Karpas-422 (cell line): ENCODE measurements around the gene TSPO. TPM values are rescaled to one million over a fixed set of nuclear protein-coding genes. Genes with fewer than 3 reads are reported as not detected.

Experiments used
- DNase-seq: peaks from one replicate; pipeline ENCODE4 v3.0.0-alpha.2; 2015
- H2AFZ ChIP-seq: fragments of 200-600 bp; sonication (generic); 2 replicates; pipeline ENCODE4 v1.6.1; 2014; ENCODE audit warnings: antibody characterized with exemption, low read length, mixed read lengths
- H3K27ac ChIP-seq: fragments of 200-600 bp; sonication (generic); 2 replicates; pipeline ENCODE4 v1.5.1; 2014; ENCODE audit warnings: mild to moderate bottlenecking, low read length, moderate library complexity
- H3K27me3 ChIP-seq: fragments of 200-600 bp; sonication (generic); 2 replicates; pipeline ENCODE4 v1.6.1; 2014; ENCODE audit warnings: low read length, mixed read lengths
- H3K36me3 ChIP-seq: fragments of 200-600 bp; sonication (generic); 2 replicates; pipeline ENCODE4 v1.6.1; 2014; ENCODE audit warnings: low read length, mixed read lengths; ENCODE audit not compliant: insufficient read depth
- H3K4me1 ChIP-seq: fragments of 200-600 bp; sonication (generic); 2 replicates; pipeline ENCODE4 v1.6.1; 2014; ENCODE audit warnings: mild to moderate bottlenecking, low read length, mixed read lengths
- H3K4me2 ChIP-seq: fragments of 200-600 bp; sonication (generic); 2 replicates; pipeline ENCODE4 v1.6.1; 2014; ENCODE audit warnings: low read length, low read depth, mild to moderate bottlenecking; ENCODE audit not compliant: poor library complexity, severe bottlenecking
- H3K4me3 ChIP-seq: fragments of 200-600 bp; sonication (generic); 2 replicates; pipeline ENCODE4 v1.5.1; 2014; ENCODE audit warnings: mild to moderate bottlenecking, antibody characterized with exemption, low read length, mixed read lengths
- H3K79me2 ChIP-seq: fragments of 200-600 bp; sonication (generic); 2 replicates; pipeline ENCODE4 v1.6.1; 2014; ENCODE audit warnings: mild to moderate bottlenecking, low read length, mixed read lengths
- H3K9ac ChIP-seq: fragments of 200-600 bp; sonication (generic); 2 replicates; pipeline ENCODE4 v1.6.0; 2014; ENCODE audit warnings: low read length
- H3K9me2 ChIP-seq: fragments of 200-600 bp; sonication (generic), shearing (Covaris generic); replicated peaks from 2 replicates; pipeline ENCODE4 v1.6.0; 2014; ENCODE audit warnings: mild to moderate bottlenecking, low read length, moderate library complexity; ENCODE audit not compliant: insufficient read depth
- H3K9me3 ChIP-seq: fragments of 300-700, 200-600 bp; sonication (generic); 2 replicates; pipeline ENCODE4 v1.6.1; 2014; ENCODE audit warnings: low read length, mixed read lengths
- H4K20me1 ChIP-seq: fragments of 200-600 bp; sonication (generic); 2 replicates; pipeline ENCODE4 v1.6.1; 2014; ENCODE audit warnings: mild to moderate bottlenecking, antibody characterized with exemption, low read length, low read depth; ENCODE audit not compliant: insufficient read depth
- total RNA-seq: library from RNA; depleted of rRNA; stranded (reverse); fragments of >200 nt; shearing (Covaris generic); gene quantifications from 2 replicates; pipeline ENCODE4 v1.2.3, GENCODE V29; 2014; ENCODE audit warnings: low replicate concordance

Gene TSPO
- total RNA-seq, 1 experiment from 2014 or later, result 3.8 TPM

- no peaks in the 10 kb centered on the region for H3K27me3 ChIP-seq
- H3K27ac ChIP-seq, result no peak overlapping the region
- H3K4me2 ChIP-seq, result no peak overlapping the region
- no peaks in the 10 kb centered on the region for H3K9me2 ChIP-seq
- peaks cover 27% of the 10 kb centered on the region for H3K4me1 ChIP-seq
- no peak overlapping the region for H3K9ac ChIP-seq
- H4K20me1 ChIP-seq, result no peaks in the 10 kb centered on the region
- DNase-seq, result no peak
- no peak overlapping the region for H2AFZ ChIP-seq
- no peaks in the 10 kb centered on the region for H3K36me3 ChIP-seq
- H3K9me3 ChIP-seq, result no peaks in the 10 kb centered on the region
- H3K79me2 ChIP-seq, result no peaks in the 10 kb centered on the region
- no peak overlapping the region for H3K4me3 ChIP-seq
Measured at GRCh38 chr22:43113526-43114251, 37.7 kb upstream of the TSPO start.

DNA sequence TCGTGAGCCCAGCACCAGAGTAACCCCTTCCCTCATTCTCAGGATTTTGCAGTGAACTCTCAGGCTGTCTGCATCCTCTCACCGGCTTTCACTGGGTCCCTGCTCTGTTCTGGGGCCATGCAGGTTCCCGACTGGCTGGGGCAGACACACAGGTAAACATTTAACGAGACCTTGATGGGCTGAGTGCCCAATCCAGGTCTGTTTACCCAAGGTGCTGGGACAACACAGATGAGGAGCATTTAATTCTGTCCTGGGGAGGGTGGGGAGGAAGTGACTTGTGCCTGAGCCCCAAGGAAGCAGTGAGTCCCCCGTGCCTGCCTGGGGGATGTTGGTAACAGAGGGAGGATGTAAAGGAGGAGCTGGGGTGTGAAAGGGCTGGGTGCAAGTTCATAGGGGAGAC lies 36.4 kb upstream of the TSPO start:
- H3K79me2 ChIP-seq, result no peaks in the 10 kb centered on the region
- DNase-seq, result no peak
- H4K20me1 ChIP-seq, result no peaks in the 10 kb centered on the region
- no peak overlapping the region for H2AFZ ChIP-seq
- no peaks in the 10 kb centered on the region for H3K9me3 ChIP-seq
- H3K27ac ChIP-seq, result no peak overlapping the region
- H3K27me3 ChIP-seq, result no peaks in the 10 kb centered on the region
- no peak overlapping the region for H3K4me2 ChIP-seq
- no peak overlapping the region for H3K4me3 ChIP-seq
- no peak overlapping the region for H3K9ac ChIP-seq
- no peaks in the 10 kb centered on the region for H3K9me2 ChIP-seq
- H3K4me1 ChIP-seq, result peaks cover 35% of the 10 kb centered on the region
- H3K36me3 ChIP-seq, result no peaks in the 10 kb centered on the region

DNA sequence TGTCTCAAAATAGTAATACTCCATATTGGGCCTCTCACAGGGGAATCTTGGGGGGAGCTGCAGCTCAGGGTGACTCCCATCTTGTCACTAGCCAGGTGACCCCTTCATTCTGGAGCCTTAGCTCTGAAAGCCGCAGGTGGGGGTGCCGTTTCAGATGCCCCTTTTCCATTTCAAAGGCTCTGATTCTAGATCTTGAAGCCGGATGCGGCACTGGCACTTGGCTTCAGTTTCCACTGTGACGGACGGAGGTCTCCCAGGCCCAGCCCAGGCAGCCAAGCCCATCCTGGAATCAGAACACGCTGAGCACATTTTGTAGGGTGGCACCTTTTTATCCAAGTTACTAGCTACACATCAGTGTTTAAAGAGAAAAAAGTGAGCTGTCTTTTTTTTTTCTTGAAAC lies 34.4 kb upstream of the TSPO start:
- H3K9me2 ChIP-seq, result no peaks in the 10 kb centered on the region
- H3K36me3 ChIP-seq, result no peaks in the 10 kb centered on the region
- no peak overlapping the region for H3K4me3 ChIP-seq
- H2AFZ ChIP-seq, result no peak overlapping the region
- H3K9me3 ChIP-seq, result no peaks in the 10 kb centered on the region
- no peak overlapping the region for H3K9ac ChIP-seq
- no peak overlapping the region for H3K27ac ChIP-seq
- H3K4me2 ChIP-seq, result no peak overlapping the region
- no peaks in the 10 kb centered on the region for H3K27me3 ChIP-seq
- H3K4me1 ChIP-seq, result peaks cover 23% of the 10 kb centered on the region
- H3K79me2 ChIP-seq, result no peaks in the 10 kb centered on the region
- no peaks in the 10 kb centered on the region for H4K20me1 ChIP-seq
- no peak for DNase-seq

- DNase-seq, result no peak
- H3K9me2 ChIP-seq, result no peaks in the 10 kb centered on the region
- 0 out of 2 replicates have a peak overlapping the region, but pooled peaks have one; percentile 0 for H3K9ac ChIP-seq
- H3K4me3 ChIP-seq, result peak overlapping the region; percentile 23; the same call in 1 of the 2 replicates
- peaks cover 23% of the 10 kb centered on the region for H3K4me1 ChIP-seq
- H3K9me3 ChIP-seq, result no peaks in the 10 kb centered on the region
- no peaks in the 10 kb centered on the region for H3K27me3 ChIP-seq
- H3K27ac ChIP-seq, result no peak overlapping the region
- H3K79me2 ChIP-seq, result no peaks in the 10 kb centered on the region
- no peaks in the 10 kb centered on the region for H4K20me1 ChIP-seq
- no peaks in the 10 kb centered on the region for H3K36me3 ChIP-seq
- H2AFZ ChIP-seq, result peak overlapping the region; percentile 36; the same call in 1 of the 2 replicates
- peak overlapping the region; percentile 50 for H3K4me2 ChIP-seq
Measured at GRCh38 chr22:43118024-43118849, 33.1 kb upstream of the TSPO start.

- H3K4me2 ChIP-seq, result peak overlapping the region; percentile 50
- H3K9me3 ChIP-seq, result no peaks in the 10 kb centered on the region
- H4K20me1 ChIP-seq, result no peaks in the 10 kb centered on the region
- DNase-seq, result peak; percentile 68
- H3K36me3 ChIP-seq, result no peaks in the 10 kb centered on the region
- no peaks in the 10 kb centered on the region for H3K27me3 ChIP-seq
- no peaks in the 10 kb centered on the region for H3K9me2 ChIP-seq
- peaks cover 20% of the 10 kb centered on the region for H3K4me1 ChIP-seq
- no peaks in the 10 kb centered on the region for H3K79me2 ChIP-seq
- H3K27ac ChIP-seq, result no peak overlapping the region
- H2AFZ ChIP-seq, result peak overlapping the region; percentile 36; the same call in 1 of the 2 replicates
- H3K4me3 ChIP-seq, result peak overlapping the region; percentile 23; the same call in 1 of the 2 replicates
- H3K9ac ChIP-seq, result 0 out of 2 replicates have a peak overlapping the region, but pooled peaks have one; percentile 0
Measured at GRCh38 chr22:43118953-43119458, 32.4 kb upstream of the TSPO start.

DNA sequence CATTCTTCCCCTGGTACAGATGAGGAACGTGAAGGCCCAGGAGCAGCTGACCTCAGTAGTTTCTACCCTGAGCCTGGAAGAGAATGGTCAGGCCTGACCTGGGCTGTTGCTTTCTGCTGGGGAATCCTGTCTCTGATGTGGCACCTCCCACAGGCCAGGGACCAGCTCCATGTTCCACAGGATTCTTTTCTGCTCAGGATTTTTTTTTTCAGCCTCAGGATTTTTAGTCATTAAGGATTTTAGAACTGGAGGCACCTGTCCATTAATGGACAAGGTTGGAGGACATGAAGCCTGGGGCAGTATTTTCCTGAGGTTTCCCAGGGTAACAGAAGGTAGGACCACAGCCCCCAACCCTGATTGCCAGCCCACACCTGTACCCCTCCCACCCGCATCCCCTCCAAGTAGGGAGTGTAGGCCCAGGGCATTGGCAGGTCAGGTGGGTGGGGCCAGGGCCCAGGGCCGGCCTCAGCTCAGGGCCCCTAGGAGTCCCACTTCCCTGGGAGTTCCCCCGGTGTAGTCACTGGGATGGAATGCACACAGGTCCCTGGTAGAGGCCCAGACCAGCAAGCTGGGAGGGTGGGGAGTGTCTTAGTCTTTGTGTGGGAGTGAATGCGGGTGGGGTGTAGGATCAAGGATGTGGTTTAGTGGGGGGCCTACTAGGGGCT lies 24.7 kb upstream of the TSPO start:
- no peak overlapping the region for H3K4me2 ChIP-seq
- H3K4me1 ChIP-seq, result no peaks in the 10 kb centered on the region
- DNase-seq, result no peak
- no peaks in the 10 kb centered on the region for H3K27me3 ChIP-seq
- no peak overlapping the region for H3K4me3 ChIP-seq
- H3K79me2 ChIP-seq, result no peaks in the 10 kb centered on the region
- no peaks in the 10 kb centered on the region for H3K9me2 ChIP-seq
- H3K27ac ChIP-seq, result no peak overlapping the region
- no peak overlapping the region for H2AFZ ChIP-seq
- H3K9me3 ChIP-seq, result no peaks in the 10 kb centered on the region
- H3K36me3 ChIP-seq, result no peaks in the 10 kb centered on the region
- no peaks in the 10 kb centered on the region for H4K20me1 ChIP-seq
- H3K9ac ChIP-seq, result no peak overlapping the region

GRCh38 chr22:43127166-43127908 lies 24.0 kb upstream of the TSPO start:
- no peaks in the 10 kb centered on the region for H4K20me1 ChIP-seq
- no peaks in the 10 kb centered on the region for H3K36me3 ChIP-seq
- no peak for DNase-seq
- H3K4me2 ChIP-seq, result no peak overlapping the region
- H3K27me3 ChIP-seq, result no peaks in the 10 kb centered on the region
- H3K4me3 ChIP-seq, result no peak overlapping the region
- H3K9ac ChIP-seq, result no peak overlapping the region
- H2AFZ ChIP-seq, result no peak overlapping the region
- no peaks in the 10 kb centered on the region for H3K9me3 ChIP-seq
- H3K27ac ChIP-seq, result no peak overlapping the region
- H3K9me2 ChIP-seq, result no peaks in the 10 kb centered on the region
- H3K4me1 ChIP-seq, result no peaks in the 10 kb centered on the region
- H3K79me2 ChIP-seq, result no peaks in the 10 kb centered on the region
